ENCODE results near the gene LRRFIP2.
"Not testable (repeated sequence)": the region's sequence is repeated elsewhere in the genome, so short reads cannot be mapped to it uniquely, and the experiment has no call there.

LRRFIP2 gene

DNA sequence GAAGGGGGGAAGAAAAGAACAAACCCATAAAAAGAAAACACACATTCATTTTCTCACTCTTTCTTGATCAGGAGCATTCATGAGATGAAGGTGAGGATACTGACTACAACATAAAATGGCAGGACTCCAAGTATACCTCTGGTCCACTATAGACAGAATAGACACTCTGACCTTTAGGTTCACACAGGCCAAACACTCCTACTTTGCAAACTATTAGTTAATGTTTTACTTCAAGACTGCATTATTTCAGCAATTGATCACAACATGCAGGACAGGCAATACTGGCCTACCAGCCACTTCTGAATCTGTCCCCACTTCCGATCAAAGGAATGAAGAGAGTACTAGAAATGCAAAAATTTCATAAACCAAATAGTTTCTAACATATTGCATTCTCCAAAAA is 47.0 kb downstream of the LRRFIP2 start:
- TF ChIP-seq, protein P1, sequence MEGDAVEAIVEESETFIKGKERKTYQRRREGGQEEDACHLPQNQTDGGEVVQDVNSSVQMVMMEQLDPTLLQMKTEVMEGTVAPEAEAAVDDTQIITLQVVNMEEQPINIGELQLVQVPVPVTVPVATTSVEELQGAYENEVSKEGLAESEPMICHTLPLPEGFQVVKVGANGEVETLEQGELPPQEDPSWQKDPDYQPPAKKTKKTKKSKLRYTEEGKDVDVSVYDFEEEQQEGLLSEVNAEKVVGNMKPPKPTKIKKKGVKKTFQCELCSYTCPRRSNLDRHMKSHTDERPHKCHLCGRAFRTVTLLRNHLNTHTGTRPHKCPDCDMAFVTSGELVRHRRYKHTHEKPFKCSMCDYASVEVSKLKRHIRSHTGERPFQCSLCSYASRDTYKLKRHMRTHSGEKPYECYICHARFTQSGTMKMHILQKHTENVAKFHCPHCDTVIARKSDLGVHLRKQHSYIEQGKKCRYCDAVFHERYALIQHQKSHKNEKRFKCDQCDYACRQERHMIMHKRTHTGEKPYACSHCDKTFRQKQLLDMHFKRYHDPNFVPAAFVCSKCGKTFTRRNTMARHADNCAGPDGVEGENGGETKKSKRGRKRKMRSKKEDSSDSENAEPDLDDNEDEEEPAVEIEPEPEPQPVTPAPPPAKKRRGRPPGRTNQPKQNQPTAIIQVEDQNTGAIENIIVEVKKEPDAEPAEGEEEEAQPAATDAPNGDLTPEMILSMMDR (IDR thresholded peaks at IDR 0.05; ENCODE audit: low read depth, low read length) = no peak
- no peak overlapping the region for H3K4me3 ChIP-seq (ENCODE audit: low read depth, low read length)
- DNase-seq (ENCODE audit: low read depth, low spot score) = no peak
- in situ Hi-C loops (cut with HindIII; ENCODE audit: low sequenced_read_pairs) = no loop called here

DNA sequence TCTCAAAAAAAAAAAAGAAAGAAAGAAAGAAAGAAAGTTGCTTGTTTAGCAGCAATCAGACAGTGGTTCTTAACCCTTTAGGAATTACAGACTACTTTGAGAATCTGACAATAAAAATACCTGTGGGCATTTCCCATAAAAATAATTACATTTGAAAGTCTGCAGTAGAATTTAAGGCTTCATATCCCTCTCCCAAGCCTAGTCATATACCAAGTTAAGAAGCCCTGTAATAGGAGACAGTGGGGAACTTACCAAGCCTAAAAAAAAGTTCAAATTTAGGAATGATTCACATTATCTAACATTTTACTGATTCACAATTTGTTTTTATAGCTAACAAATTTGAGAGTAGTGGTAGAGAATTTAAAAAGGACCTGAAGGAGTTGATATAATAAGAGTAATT is 47.5 kb downstream of the LRRFIP2 start:
- no peak for DNase-seq (ENCODE audit: low read depth, low spot score)
- TF ChIP-seq, protein P1 (IDR thresholded peaks at IDR 0.05; ENCODE audit: low read depth, low read length) = no peak
- no peak overlapping the region for H3K4me3 ChIP-seq (ENCODE audit: low read depth, low read length)
- in situ Hi-C loops (cut with HindIII; ENCODE audit: low sequenced_read_pairs) = no loop called here

DNA sequence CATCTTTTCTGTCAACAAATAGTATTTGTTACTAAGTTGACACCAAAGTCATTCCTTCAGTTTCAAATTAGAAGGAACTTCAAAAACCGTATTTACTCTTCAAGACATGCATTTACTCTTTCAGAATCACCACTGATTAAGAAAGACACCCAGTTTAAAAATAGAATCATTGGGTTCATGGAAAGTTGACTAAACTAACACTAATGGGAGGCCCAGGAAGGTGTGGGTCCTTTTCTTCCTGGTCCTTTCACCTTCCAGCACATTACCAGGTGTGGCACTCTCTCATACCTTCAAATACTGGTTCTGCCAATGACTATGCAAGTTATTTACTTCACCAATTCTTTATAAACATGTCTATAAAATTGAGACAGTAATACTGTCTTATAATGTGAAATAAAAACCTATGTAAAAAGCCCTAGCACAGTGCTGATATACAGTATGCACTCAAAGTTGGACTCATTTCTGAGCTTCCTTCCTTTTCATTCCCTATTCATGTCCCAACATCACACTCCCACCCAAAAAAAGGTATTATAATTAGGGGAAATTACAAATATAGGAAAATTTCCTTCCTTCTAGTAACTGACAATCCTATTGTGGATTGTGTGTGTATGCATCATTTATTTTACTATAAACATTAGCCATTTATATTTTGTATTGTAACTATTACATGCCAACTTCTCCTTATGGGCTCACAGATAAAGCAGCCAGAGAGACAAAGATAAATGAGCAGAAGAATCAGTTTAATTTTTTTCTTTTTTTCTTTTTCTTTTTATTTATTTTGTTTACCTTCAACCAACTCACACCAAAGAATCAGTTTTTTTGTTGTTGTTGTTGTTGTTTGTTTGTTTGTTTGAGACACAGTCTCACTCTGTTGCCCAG is 48.9 kb downstream of the LRRFIP2 start:
- no peak for DNase-seq (ENCODE audit: low read depth, low spot score)
- in situ Hi-C loops (cut with HindIII; ENCODE audit: low sequenced_read_pairs) = no loop called here
- TF ChIP-seq, protein P1 (IDR thresholded peaks at IDR 0.05; ENCODE audit: low read depth, low read length) = no peak
- no peak overlapping the region for H3K4me3 ChIP-seq (ENCODE audit: low read depth, low read length)

DNA sequence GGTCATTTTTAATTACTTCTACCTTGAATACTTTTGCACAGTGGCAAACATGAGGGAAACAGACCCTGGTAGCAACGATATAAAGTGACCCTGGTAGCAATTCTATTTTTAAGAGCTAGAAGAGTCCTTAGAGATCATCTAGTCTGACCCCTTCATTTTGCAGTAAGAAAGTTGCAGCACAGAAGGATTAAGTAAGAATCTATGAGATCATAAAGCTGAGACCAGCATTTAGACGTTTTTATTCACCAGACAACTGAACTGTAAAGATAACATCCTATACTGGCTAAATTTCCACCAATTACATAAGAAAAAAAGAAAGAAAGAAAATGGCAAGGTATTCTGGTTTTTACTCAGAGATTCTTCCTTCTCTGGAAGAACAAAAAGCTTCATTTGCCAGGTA is 49.9 kb downstream of the LRRFIP2 start:
- in situ Hi-C loops (cut with HindIII; ENCODE audit: low sequenced_read_pairs) = no loop called here
- no peak for DNase-seq (ENCODE audit: low read depth, low spot score)
- no peak overlapping the region for H3K4me3 ChIP-seq (ENCODE audit: low read depth, low read length)
- TF ChIP-seq, protein P1 (IDR thresholded peaks at IDR 0.05; ENCODE audit: low read depth, low read length) = no peak

DNA sequence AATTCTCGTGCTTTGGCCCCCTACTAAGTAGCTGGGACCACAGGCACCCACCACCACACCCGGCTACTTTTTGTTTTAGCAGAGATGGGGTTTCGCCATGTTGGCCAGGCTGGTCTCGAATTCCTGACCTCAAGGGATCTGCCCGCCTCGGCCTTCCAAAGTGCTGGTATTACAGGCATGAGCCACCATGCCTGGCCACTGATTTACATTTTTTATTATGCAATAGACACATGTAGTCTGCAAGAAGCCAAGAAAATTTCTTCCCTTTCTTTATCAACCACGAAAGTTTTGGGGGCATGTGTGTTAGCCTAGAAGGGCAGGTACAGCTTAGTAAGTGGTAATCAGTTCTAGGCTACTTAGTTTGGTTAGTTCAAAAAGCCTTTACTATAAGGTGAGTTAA is 51.1 kb downstream of the LRRFIP2 start:
- DNase-seq (ENCODE audit: low read depth, low spot score) = no peak
- in situ Hi-C loops (cut with HindIII; ENCODE audit: low sequenced_read_pairs) = no loop called here
- no peak overlapping the region for H3K4me3 ChIP-seq (ENCODE audit: low read depth, low read length)
- TF ChIP-seq, protein P1 (IDR thresholded peaks at IDR 0.05; ENCODE audit: low read depth, low read length) = no peak

DNA sequence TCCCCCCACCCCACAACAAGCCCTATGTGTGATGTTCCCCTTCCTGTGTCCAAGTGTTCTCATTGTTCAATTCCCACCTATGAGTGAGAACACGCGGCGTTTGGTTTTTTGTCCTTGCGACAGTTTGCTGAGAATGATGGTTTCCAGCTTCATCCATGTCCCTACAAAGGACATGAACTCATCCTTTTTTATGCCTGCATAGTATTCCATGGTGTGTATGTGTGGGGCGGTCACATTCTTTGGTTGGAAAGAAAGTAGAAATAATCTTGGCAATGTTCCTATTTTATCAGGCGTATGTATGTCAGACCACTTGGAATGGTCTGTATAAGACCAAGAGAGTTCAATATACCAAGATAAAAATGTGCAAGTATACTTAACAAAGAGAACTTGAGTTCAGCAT is 52.3 kb downstream of the LRRFIP2 start:
- H3K4me3 ChIP-seq (ENCODE audit: low read depth, low read length); DNase-seq (ENCODE audit: low read depth, low spot score); in situ Hi-C loops (cut with HindIII; ENCODE audit: low sequenced_read_pairs): not testable (repeated sequence)

DNA sequence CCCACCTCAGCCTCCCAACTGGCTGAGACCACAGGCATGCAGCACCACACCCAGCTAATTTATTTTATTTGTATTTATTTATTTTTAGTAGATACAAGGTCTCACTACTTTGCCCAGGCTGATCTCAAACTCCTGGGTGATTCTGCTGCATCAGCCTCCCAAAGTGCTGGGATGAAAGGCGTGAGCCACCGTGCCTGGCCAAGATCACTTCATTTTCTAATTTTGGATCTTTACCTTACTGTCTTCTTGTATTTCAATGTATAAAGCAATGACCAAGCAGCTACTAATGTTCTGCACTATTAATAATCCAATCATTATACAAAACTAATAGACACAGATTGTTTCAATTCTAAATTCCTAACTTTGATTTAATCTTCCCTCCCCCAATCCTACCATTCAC is 56.2 kb downstream of the LRRFIP2 start:
- no peak overlapping the region for H3K4me3 ChIP-seq (ENCODE audit: low read depth, low read length)
- in situ Hi-C loops (cut with HindIII; ENCODE audit: low sequenced_read_pairs) = no loop called here
- TF ChIP-seq, protein P1 (IDR thresholded peaks at IDR 0.05; ENCODE audit: low read depth, low read length) = no peak
- no peak for DNase-seq (ENCODE audit: low read depth, low spot score)
